Testis (tissue), 2 donors: ENCODE data around the gene GOLGA8K.
"Not testable (repeated sequence)": the region's sequence is repeated elsewhere in the genome, so short reads cannot be mapped to it uniquely, and the experiment has no call there.

Source experiments
- POLR2A ChIP-seq: fragments of 450-650 bp; IDR thresholded peaks from one replicate; pipeline ENCODE4 v1.6.1; 2017; ENCODE audit warnings: antibody characterized with exemption, mild to moderate bottlenecking, moderate library complexity
- TF ChIP-seq, protein P1 (sequence below), 3 experiments: fragments of 450-650 bp in 2 of 3; fragments of 200-600 bp in 1 of 3; sonication (generic) in 1 of 3; IDR thresholded peaks; one replicate each; pipeline ENCODE4 v1.5.1; 2016 to 2019; ENCODE audit warnings: antibody characterized with exemption in 3 of 3, mild to moderate bottlenecking in 2 of 3, moderate library complexity in 1 of 3

DNA sequence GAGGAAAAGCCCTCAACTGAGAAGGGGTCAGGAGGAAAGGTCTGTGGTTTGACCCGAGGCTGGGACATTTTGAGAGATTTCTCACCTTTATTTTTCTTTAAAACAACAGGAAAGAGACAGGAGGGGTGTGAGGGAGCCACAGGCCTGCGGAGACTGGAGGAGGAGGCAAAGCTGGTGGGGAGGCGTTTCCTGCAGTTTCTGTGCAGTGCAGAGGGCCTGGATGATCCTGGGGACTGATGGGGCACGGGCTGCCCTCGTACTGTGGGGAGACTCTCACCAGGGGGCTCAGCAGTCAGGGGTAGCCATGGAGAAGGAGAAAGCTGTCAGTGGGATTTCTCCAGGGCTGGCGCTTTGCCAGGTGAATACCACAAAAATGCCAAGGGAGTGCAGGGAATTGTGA is 29.4 kb downstream of the GOLGA8K start:
- TF ChIP-seq, protein P1, sequence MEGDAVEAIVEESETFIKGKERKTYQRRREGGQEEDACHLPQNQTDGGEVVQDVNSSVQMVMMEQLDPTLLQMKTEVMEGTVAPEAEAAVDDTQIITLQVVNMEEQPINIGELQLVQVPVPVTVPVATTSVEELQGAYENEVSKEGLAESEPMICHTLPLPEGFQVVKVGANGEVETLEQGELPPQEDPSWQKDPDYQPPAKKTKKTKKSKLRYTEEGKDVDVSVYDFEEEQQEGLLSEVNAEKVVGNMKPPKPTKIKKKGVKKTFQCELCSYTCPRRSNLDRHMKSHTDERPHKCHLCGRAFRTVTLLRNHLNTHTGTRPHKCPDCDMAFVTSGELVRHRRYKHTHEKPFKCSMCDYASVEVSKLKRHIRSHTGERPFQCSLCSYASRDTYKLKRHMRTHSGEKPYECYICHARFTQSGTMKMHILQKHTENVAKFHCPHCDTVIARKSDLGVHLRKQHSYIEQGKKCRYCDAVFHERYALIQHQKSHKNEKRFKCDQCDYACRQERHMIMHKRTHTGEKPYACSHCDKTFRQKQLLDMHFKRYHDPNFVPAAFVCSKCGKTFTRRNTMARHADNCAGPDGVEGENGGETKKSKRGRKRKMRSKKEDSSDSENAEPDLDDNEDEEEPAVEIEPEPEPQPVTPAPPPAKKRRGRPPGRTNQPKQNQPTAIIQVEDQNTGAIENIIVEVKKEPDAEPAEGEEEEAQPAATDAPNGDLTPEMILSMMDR (IDR thresholded peaks at IDR 0.05) = not testable (repeated sequence)
- not testable (repeated sequence) for TF ChIP-seq POLR2A
